Ammon's horn (tissue), 1 donor: Measurements from ENCODE around the gene GPR15LG.
"Not testable (repeated sequence)": the region's sequence is repeated elsewhere in the genome, so short reads cannot be mapped to it uniquely, and the experiment has no call there.

ENCODE experiments used
- DNase-seq: peaks from one replicate; pipeline ENCODE4 v3.0.0-alpha.2; 2016; ENCODE audit warnings: low spot score

Gene GPR15LG

GRCh38 chr10:84166620-84167288, 6.8 kb upstream of the GPR15LG start:
- no peak for DNase-seq

DNA sequence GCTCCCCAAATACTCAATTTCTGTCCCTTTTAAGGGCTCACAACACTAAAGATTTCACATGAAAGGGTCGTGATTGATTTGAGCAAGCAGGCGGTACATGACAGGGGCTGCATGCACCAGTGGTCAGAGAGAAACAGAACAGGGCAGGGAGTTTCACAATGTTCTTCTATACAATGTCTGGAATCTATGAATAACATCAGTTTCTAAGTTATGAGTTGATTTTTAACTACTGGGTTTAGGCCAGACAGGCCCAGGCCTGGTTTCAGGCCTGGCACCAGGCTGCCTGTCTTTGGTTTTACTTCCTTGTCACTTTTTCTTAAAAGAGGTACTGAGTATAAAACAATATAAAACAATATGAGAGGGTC, 6.3 kb upstream of the GPR15LG start:
- not testable (repeated sequence) for DNase-seq

DNA sequence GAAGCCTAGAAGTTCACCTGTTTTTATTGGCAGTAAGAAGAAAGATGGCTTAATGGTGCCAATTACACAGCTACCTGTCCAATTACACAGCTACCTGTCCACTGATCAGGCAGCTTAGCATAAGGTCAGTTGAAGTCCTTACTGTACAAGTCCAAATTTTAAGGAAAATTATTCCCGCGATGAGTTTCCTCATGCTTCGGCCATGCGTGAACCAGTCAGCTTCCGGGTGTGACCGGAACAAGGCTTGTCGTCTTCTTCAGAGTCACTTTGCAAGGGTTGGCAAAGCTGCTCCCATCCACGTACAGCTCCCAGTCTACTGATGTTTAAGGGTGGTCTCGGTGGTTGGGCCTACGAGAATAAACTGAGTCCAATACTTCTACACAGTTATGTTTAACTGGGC, 5.2 kb upstream of the GPR15LG start:
- not testable (repeated sequence) for DNase-seq

GRCh38 chr10:84171237-84171636, 2.4 kb upstream of the GPR15LG start:
- not testable (repeated sequence) for DNase-seq

DNA sequence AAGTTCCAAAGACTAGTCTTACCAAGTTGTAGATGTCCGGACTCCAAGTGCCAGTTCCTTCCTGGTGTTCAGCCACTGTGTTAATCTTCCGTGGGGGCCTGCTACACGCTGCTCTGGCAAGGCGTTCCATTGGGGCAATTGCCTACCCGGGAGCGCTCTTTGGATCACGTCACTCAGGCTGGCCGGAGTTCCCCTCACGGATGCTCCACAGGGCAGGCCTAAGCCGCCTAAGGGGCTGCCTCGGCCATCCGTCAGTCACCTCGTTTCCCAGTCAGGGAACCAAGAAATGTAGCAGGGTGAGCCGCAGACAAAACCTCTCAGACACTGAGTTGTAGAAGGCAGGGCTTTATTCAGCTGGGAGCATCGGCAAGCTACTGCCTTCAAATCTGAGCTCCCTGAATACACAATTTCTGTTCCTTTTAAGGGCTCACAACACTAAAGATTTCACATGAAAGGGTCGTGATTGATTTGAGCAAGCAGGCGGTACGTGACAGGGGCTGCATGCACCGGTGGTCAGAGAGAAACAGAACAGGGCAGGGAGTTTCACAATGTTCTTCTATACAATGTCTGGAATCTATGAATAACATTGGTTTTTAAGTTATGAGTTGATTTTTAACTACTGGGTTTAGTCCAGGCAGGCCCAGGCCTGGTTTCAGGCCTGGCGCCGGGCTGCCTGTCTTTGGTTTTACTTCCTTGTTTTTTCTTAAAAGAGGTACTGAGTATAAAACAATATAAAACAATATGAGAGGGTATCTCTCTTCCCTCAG, 1.7 kb upstream of the GPR15LG start:
- peak; percentile 35 for DNase-seq

DNA sequence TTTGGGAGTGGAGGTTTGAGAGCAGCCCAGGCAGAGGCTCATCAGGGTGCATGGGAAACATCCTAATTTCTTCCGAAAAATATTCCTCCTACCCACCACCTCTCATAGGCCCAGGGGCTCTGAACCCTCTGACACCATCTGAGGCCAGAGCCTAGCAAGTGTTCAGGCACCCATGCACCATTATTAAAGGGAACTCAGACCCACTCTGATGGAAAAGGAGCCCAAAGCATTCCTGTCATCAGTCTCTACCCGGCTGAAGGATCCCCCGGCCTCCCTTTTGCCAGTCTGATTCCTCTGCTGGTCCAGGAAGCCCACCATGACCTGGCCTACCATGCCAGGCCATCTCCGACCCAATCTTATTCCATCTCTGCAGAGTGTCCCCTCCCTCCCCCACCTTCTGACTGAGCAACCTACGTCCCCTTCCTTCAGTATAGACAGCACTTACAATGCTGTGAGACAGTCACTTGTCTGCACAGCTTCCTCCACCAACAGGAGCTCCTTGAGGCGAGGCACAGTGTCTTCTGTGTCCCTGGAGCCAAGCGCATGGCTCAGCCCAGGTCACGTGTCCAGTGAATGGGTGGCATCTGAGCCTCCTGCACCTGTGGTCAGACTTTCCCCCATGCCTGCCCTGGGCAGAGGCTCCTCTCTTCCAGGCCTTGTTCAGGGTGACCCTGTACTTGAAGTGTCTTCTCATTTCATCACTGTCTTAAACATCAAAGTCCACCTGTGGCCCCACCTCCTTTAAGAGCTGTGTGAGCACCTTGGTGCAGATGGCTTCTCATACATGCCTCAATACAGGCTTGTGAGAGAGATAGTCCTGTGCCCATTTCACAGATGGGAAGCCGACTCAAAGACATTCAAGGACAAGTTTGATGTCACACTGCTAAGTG, 889 bp upstream of the GPR15LG start:
- no peak for DNase-seq

DNA sequence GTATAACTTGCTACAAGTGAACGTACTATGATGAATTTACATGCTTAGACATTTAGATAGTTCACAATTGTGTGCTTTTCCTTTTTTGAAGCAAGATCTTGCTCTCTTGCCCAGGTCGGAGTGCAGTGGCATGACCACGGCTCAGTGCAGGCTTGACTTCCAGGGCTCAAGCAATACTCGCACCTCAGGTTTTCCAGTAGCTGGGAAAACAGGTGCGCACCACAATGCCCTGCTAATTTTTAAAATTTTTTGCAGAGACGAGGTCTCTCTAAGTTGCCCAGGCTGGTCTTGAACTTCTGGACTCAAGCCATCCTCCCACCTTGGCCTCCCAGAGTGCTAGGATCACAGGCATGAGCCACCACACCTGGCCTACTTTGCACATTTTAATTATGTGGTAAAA, 1.8 kb downstream of the GPR15LG start:
- DNase-seq, result no peak

DNA sequence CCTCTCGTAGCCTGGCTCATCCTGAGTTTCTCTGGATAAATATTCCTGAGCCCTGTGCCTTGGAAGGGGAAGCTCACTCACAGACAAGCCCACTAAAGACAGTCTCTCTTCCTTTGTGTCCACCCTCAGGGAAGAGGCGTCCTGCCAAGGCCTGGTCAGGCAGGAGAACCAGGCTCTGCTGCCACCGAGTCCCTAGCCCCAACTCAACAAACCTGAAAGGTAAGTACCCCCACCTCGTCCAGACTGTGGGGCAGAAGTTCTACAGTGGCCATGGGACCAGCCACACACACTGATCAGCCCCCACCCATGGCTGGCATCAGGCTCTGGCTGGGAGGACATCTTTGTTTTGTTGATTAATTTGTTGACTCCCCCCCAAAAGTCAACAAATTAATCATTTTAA, 2.8 kb downstream of the GPR15LG start:
- DNase-seq, result no peak

DNA sequence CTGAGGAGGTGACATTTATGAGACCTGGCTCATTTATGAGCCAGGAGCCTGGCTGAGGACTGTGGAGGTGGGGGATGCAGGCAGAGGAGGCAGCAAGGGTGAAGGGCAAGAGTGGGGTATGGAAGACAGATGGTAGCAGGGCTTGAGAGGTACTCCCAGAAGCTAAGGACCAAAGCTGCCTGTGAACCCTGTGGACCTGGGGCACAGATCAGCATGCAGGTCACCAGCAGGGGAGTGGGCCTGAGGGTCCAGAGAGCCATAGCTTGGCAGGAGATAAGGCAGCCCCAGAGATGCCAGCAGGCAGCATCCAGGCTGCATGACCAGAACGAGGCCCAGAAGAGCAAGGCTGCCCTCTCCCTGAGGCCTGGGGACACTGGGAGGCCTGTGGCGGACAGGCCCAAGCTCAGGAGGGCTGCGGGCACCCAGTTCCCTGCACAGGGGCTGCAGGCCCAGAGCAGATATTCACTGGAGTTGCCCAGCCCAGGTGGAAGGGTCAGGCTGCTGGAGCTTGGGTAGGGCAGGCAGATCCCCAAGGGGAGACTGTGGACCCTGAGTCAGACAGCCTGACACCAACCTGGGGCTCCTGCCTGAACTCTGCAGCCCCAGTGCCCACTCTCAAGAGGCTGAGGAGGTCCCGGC, 3.4 kb downstream of the GPR15LG start:
- DNase-seq, result no peak

DNA sequence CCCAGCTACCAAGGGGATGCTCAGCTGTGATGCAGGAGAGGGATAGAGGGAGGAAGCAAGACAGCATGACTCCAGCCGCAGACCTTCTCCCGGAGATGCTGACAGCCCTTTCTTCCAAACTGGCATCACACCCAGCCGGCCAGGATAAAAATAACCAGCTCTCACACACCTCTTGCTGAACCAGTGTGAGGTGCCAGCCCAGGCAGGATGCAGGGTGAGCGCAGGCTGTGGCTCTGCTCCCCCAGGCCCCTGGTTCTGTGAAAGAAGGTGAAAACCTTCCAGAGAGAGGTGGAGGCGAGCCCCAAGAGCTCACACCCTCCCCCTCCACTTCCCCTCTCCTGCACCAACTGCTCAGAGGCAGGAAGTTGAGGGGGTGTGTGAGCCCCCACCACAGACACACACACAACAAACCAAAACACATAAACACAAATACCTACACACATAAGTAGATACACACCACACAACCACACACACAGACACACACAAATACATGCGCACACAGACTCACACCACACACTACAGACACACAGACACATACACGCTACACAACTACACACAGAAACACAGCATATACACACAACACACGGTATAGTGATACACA, 4.0 kb downstream of the GPR15LG start:
- no peak for DNase-seq

DNA sequence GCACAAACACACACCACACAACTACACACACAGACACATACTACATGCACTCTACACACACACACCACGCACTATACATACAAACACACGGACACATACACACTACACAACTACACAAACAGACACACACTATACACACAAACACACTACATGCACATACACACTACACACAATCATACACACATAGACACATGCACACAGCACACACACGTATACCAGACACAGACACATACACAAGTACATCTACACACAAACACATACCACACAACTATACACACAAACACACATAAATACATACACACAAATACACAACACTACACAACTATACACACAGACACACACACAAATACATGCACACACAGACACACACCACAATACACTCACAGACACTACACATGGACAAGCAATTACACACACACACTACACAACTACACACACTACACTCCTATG, 4.6 kb downstream of the GPR15LG start:
- no peak for DNase-seq

DNA sequence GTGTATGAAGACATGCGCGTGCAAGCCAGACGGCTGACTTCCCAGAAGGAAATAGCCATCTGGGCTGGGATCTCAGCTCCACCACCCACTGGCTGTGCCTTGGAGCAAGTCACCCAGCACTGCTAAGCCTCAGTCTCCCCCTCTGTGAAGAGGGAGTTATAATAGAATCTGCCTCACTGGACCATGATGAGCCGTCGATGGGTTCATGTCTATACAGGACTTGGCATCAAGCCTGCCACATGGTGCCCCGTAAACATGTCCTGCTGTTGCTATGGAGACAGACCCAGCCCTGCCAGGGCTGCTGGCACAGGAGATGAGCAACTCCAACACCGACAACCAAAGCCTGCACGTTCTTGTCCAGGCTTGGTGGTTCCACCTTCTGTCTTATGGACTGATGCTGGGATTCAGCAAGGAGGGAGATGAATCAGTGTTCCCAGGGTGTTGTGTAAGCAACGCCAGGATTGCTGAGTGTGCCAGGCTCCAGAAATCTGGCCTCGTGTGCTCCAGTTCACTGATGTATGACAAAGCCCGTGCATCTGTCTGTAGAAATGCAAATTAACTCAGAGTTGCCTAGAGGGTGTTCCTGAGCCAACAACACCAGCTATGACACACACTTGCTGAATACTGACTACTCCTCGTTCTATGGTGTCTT, 5.6 kb downstream of the GPR15LG start:
- peak; percentile 81 for DNase-seq

- not testable (repeated sequence) for DNase-seq
These were observed 6.8 kb downstream of the GPR15LG start for GRCh38 chr10:84180386-84180785.

GRCh38 chr10:84181631-84182030, 8.0 kb downstream of the GPR15LG start:
- no peak for DNase-seq

- no peak for DNase-seq
These were observed 10.9 kb downstream of the GPR15LG start for GRCh38 chr10:84184517-84184916.

DNA sequence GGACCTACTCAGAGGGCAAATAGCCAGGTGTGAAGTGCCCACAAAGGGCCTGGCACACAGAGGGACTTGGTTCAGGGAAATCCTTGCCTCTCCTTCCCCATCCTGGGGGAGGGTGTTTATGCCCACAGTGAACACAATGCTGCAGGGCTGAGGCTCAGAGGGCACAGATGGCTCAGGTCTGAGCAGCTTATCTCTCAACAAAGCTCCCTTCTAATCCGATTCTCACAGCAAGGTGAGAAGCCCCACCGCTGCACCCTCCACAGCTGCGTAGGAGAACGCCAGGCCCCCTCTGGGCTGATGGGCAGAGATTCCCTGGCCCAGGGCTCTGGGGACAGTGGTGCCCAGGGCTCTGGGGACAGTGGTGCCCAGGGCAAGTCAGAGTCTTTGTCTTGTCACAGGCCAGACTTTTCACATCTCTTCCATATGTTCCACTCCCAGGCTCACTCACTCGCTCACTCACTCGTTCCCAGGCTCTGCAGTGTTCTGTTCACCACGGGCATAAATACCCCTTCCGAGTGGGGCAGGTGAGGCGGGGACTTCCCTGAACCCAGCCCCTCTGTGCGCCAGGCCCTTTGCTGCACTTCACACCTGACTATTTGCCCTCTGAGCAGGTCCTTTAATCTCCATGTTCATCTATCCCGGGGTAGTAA, 12.1 kb downstream of the GPR15LG start:
- no peak for DNase-seq

DNA sequence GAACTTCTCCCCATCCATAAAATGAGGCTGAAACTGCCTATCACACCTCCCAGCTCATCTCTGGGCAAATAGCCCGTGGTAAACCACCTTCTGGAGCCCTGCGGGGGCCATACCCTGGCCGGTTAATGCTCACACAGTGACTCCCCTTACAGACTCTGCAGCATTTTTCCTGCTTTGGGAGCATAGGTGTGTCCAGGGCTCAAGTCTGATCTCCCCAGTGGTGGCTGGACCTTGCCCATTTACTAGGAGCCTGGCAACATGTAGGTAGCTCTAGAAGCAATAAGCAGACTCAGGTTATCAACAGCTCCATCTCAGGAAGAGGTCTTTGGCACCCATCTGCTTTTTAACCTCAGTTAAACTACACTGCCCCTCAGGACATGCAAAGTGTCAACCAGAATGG, 15.2 kb downstream of the GPR15LG start:
- DNase-seq, result no peak

DNA sequence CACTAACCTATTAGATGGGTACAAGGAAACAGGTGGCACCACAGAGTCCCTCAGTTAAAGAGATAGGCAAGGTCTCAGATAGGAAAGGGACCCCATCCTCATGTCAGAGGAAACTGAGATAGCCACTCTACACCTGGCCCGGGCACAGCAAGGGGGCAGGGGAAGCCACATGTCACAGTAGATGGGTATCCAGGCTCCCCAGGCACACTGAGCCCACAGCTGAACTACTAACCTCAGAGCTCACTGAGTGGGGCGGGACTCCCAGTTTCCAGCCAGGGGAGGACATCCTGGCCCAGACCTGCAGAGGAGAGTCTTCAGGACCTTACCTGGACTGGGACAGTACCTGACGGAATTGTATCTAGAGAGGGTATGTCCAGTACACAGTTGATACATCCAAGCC, 17.0 kb downstream of the GPR15LG start:
- no peak for DNase-seq

- no peak for DNase-seq
These were observed 17.5 kb downstream of the GPR15LG start for GRCh38 chr10:84191106-84191505.

GRCh38 chr10:84193327-84193726, 19.7 kb downstream of the GPR15LG start:
- no peak for DNase-seq
